GM21528 (cell line): Measurements from ENCODE around the gene MOB1A.
"Not testable (repeated sequence)": the region's sequence is repeated elsewhere in the genome, so short reads cannot be mapped to it uniquely, and the experiment has no call there.

Experiments used
- ATAC-seq: cut with Tn5 transposase; IDR thresholded peaks from one replicate; pipeline ENCODE4 v1.9.1; 2021; ENCODE audit warnings: mild to moderate bottlenecking, moderate library complexity; ENCODE audit not compliant: unreplicated experiment, low FRiP score

MOB1A gene

GRCh38 chr2:74149570-74150319 lies 28.9 kb downstream of the MOB1A start:
- no peak for ATAC-seq

DNA sequence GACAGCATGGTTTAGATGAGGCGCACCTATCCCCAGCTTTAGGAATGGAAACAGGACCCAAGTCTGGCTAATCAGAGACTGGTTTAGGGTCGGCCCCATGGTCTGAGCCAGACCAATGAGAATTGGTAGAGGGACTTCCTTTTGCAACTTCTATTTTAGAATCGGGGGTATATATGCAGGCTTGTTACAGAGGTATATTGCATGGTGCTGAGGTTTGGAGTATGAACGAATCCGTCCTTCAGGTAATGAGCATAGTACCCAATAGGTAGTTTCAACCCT lies 29.5 kb downstream of the MOB1A start:
- no peak for ATAC-seq

DNA sequence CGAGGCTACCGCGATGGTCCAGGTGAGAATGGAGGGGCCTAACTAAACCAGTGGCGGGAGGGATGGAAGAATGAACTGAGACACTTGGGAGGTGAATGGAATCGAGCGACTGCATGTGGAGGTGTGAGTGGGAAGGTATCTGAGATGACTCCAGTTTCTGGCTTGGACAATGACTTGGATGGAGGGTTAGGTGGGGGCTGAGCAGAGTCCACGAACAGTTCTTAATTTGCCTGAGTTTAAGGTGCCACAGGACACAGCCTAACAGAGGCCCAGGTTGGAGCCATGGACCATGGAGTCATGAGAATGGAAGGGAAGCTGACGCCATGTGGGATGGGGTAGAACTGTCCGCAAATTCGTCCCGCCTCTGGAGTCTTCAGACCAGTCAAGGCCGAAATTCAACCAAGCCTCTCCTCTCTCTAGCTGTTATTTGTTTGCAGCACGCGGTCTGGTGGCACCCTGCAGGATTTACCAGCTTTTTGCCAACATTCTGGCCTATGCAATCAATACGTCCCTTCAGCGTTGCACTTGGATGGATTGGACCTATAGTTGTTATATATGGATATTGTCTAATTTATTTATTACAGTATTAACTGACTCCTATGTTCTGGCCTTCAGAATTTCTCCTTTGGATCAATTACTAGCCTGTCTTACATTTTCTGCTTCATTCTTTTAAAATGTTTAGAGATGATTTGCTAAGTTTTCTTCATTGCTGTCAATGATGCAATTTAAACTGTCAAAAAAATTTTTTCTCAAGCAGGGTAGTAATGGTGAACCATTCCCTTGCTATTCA lies 30.0 kb downstream of the MOB1A start:
- no peak for ATAC-seq

- ATAC-seq, result peak; percentile 89
These were observed 30.8 kb downstream of the MOB1A start, which contains the start of gene BOLA3 for GRCh38 chr2:74147727-74148456. Gene BOLA3, minus strand, starts transcription at chr2:74147912. Its CDS starts 38 bp downstream, at chr2:74147874.

DNA sequence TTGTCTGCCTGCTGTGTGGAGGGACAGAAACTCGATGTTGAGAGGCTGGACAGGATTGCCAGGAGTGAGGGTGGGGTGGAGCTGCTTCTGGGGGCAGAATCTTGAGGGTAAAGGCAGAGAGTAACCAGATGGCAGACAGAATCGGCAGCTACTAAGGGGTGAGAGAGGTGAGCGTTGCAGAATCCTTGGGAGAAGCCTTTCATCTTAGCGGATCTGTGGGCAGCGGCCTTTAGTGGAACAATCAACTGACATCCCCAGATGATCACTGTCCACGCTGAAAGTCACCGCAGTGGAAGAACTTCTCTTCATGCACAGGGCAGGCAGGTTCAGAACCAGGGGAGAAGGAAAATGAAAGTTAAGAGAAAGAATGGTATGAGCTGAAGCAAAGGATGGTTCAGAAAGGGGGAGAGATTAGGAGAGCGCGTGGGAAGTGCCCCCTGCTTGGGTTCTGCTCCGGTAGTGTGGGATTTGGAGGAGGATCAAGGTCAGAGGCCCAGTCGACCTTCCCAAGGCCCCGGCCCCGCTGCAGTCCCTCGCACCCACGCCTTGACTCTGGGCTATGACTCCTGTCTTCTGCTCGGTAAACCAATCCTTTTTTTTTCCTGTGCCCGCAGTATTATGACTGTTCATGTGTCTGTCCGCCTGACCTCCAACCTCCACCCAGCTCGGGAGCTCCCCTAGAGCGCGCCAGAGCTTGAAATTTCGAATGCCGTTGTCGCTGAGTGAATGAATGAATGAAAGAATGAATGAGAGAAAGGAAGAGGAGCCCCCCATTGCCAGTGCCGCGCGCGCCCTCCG lies 31.6 kb downstream of the MOB1A start:
- no peak for ATAC-seq

DNA sequence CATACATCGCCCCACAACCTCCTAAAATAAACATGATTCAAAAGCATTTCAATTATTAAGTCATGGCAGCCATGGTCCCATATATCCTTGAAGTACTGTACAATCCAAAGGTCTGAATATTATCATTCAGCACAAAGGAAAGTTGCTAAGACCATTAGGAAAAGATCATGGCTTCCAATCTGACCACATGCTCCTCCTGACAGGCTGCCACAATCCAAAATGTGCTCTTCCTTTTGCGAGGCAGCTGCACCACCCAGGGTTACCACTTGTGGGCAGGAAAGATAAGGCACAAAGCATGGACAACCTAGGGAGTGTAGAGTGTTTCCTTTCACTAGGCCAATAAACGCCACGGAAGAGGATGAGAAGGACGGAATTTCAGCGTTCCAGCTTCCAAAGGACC lies 36.3 kb downstream of the MOB1A start:
- ATAC-seq, result no peak

DNA sequence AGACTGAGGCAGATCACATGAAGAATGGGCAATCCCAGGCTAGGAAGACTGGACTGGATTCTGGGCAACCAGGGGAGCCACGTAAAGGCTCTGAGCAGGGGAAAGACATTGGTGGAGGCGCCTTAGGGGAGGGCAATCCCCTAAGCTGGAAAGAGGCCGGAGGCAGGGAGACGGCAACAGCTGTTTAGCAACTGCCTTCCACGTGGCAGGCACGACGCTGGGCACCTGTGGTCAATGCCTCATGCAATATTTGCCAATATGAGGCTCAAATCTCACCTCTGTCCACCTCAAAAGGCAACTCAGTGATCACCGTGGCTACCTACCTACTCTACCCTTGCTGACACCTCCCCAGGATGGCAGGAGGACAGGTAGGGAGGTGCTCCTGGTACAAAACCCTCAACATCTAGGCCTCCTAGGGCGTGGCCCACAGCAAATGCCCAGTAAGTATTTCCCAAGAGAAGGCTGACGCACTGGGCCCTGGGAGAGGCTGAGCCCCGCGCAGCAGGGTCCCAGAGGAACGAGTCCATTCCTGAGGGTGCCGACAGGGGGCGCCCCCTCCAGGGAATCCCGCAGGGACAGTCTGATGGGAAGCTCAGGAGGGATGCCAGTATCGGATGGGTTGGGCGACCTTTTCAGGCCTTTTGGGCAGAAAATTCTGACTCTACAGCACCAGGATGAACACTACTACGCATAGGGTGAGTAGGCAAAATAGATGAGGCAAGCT lies 39.9 kb downstream of the MOB1A start:
- no peak for ATAC-seq

- ATAC-seq, result no peak
These were observed 40.8 kb downstream of the MOB1A start for GRCh38 chr2:74137651-74138599.

DNA sequence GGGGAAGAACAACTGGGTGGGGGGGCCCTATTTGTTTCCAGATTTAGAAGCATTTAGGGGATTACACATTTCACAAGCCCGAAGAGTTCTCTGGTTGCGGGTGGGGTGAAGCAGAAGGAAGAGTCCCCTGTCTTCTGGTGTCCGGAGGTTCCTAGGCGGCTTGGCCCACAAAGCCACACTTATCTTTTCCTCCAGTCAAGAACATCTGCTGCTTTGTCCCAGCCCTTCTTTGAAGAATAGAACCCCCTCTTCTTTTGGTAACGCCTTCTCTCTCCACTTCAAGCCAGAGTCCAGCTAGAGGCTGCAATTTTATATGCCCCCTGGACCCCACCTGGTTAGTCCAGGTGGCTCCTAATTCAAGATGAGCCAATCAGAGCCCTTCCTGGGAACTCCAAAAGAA lies 46.8 kb downstream of the MOB1A start:
- no peak for ATAC-seq

GRCh38 chr2:74130211-74130995 lies 48.3 kb downstream of the MOB1A start:
- no peak for ATAC-seq

DNA sequence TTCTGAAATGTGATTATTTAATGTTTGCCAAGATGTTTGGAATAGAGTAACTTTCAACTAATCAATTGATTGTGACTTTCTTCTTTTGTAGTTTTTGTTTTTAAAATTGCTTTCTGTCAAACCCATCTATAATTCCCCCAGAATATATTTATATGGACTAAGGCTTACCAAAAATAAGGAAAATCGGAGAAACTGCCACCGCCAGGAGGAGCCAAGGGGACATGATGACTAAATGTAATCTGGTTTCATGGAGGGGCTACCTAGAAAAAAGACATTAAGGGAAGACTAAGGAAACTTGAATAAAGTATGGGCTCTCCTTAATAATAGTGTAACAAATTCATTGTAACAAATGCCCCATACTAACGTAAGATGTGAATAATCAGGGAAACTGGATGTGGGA lies 50.5 kb downstream of the MOB1A start:
- no peak for ATAC-seq

- ATAC-seq, result not testable (repeated sequence)
These were observed 54.7 kb downstream of the MOB1A start for GRCh38 chr2:74123955-74124354.

DNA sequence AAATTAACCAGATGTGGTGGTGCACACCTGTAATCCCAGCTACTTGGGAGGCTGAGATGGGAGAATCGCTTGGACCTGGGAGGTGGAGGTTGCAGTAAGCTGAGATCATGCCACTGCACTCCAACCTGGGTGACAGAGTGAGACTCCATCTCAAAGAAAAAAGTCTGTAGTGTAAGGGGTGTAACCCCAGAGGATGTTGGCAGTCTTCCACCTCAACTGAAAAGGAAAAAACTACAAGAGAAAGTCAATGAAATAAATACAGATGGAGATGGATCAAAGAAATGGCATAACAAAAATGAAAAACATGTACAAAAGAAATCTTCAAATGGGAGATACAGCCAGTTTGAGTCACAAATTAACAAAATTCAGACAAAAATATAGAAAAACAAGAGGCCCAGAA lies 56.8 kb downstream of the MOB1A start:
- ATAC-seq, result not testable (repeated sequence)

DNA sequence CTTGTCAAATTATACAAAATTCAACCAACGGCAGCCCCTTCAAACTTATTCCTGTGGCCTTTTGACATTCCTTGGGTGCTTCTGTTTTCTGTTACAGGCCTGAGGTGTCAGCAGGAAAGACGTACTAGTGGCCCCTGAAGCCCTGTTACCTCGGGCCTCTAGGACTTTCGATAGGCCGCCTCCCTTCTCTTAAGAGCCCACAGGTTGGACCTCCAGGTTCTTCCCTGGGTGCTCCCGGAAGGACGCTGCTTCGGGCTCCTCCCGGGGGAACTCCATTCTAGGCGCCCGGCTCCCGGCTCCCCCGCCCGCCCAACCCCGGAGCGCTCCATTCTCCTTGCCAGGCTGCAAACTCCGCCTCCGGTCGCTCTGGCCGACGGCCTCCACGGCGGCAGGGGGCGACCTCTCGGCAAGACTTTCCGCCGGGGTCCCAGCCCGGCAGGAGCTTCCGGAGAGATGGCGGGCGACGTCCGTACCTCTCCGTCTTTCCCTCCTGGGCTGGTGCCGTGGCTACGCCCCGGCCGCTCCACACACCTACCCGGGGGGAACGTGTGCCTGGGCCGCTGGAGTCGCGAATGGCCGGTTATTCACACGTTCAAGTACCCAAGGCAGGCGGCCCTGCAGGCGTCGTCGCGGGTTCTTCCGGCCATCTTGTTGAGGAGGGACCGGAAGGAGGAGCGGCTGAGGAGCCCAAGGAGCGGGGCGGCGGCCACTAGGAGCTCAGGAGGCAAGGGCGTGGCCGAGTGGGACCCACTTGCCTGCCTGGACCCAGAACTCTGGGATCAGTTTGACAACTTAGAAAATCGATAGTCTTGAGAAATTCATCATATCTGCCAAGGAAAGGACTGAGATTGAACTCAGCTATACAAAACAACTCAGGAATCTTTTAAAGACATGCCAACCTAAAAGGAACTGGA lies 58.5 kb downstream of the MOB1A start:
- peak; percentile 91 for ATAC-seq

- no peak for ATAC-seq
These were observed 59.3 kb downstream of the MOB1A start for GRCh38 chr2:74119339-74119738.

DNA sequence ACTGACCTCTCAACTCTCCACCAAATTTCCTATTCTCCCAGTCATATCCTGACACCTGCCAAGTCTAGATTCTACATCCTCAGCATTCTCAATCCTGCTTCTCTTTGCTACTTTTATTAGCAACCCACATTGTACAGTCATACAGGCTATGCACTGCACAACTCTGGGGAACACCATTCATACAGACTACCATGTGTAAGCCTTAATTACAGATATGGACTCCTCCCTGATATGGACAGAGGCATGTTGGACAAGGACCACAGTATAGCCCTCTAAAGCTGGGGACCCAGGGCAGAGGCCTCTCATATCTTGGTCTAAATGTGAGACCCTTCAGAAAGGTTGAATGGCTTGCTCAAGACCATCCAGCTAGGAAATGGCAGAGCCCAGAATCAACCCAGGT lies 67.3 kb downstream of the MOB1A start:
- ATAC-seq, result no peak

DNA sequence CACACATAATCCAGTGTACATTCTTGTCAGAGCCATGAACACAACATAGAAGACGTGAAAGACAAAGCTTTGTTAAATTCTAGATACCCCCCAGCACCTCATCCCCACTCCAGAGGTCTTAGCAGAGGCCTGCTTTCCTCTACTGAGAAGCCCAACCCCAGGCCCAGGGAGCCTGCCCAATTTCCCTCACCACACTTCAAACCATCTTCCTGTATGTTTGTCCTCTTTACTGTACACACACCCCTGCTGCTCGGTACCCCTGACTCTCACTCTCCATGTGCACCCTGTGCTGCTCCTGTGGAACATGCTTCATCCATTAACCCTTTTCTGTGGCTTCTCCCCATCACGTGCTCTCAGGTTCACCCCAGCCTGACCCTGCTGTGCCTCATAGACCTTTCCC lies 68.1 kb downstream of the MOB1A start:
- ATAC-seq, result no peak
